Activated naive CD4-positive, alpha-beta T cell treated with anti-CD3 and anti-CD28 coated beads, Interleukin-2, amount 10 ng/mL, durations not matched to agents 7 days and 5 days (primary cell): ENCODE results near the gene GREB1.

Experiments used
- CTCF ChIA-PET: fragments of 350-600 bp; sonication (Branson Sonifier 250); formaldehyde crosslinking; loops from one replicate; lab custom pipeline; 2021; ENCODE audit warnings: antibody characterized with exemption; lab: Charles Lee
- DNase-seq: peaks from one replicate; pipeline ENCODE4 v3.0.0-alpha.2; 2020
- H3K27ac Mint-ChIP-seq: one replicate; pipeline ENCODE4 v1.8.0; 2021; ENCODE audit warnings: mild to moderate bottlenecking, moderate library complexity, mixed read lengths
- H3K27me3 Mint-ChIP-seq: one replicate; pipeline ENCODE4 v1.8.0; 2021; ENCODE audit warnings: mild to moderate bottlenecking, mixed read lengths
- H3K36me3 Mint-ChIP-seq: one replicate; pipeline ENCODE4 v1.8.0; 2021; ENCODE audit warnings: mixed read lengths
- H3K4me1 Mint-ChIP-seq: one replicate; pipeline ENCODE4 v1.8.0; 2021; ENCODE audit warnings: mixed read lengths
- H3K4me3 Mint-ChIP-seq: one replicate; pipeline ENCODE4 v1.8.0; 2021; ENCODE audit warnings: mild to moderate bottlenecking, moderate library complexity, mixed read lengths
- H3K9me3 Mint-ChIP-seq: one replicate; pipeline ENCODE4 v1.8.0; 2021; ENCODE audit warnings: mixed read lengths

Gene GREB1

GRCh38 chr2:11592671-11593574, 59.1 kb downstream of the GREB1 start:
- Mint-ChIP-seq H3K27ac (no peak overlapping the region), H3K4me3 (no peak overlapping the region), H3K27me3 (no peaks in the 10 kb centered on the region), H3K9me3 (no peaks in the 10 kb centered on the region), H3K36me3 (no peaks in the 10 kb centered on the region), H3K4me1 (no peaks in the 10 kb centered on the region)
- no peak for DNase-seq
- CTCF ChIA-PET: interaction anchor here (0.9 kb wide), 1 partner anchor 9 kb away, joined by 5 read pairs; no protein-coding TSS in a partner anchor

- H3K27ac Mint-ChIP-seq: no peak overlapping the region
- no peaks in the 10 kb centered on the region for H3K36me3 Mint-ChIP-seq
- H3K27me3 Mint-ChIP-seq: no peaks in the 10 kb centered on the region
- no peak for DNase-seq
- H3K9me3 Mint-ChIP-seq: no peaks in the 10 kb centered on the region
- no peak overlapping the region for H3K4me3 Mint-ChIP-seq
- CTCF ChIA-PET: no interaction called here
- no peaks in the 10 kb centered on the region for H3K4me1 Mint-ChIP-seq
Observed at GRCh38 chr2:11596801-11597200, 63.0 kb downstream of the GREB1 start.

GRCh38 chr2:11597538-11598225, 63.8 kb downstream of the GREB1 start:
- no peak for DNase-seq
- Mint-ChIP-seq H3K4me3 (no peak overlapping the region), H3K27me3 (no peaks in the 10 kb centered on the region), H3K4me1 (no peaks in the 10 kb centered on the region), H3K9me3 (no peaks in the 10 kb centered on the region), H3K36me3 (no peaks in the 10 kb centered on the region), H3K27ac (no peak overlapping the region)
- CTCF ChIA-PET: interaction anchor here (1.2 kb wide), 1 partner anchor 15 kb away, joined by 4 read pairs; no protein-coding TSS in a partner anchor

GRCh38 chr2:11598228-11598731, 64.4 kb downstream of the GREB1 start:
- H3K9me3 Mint-ChIP-seq: no peaks in the 10 kb centered on the region
- CTCF ChIA-PET: interaction anchor here (1.2 kb wide), 1 partner anchor 16 kb away, joined by 4 read pairs; no protein-coding TSS in a partner anchor
- H3K27me3 Mint-ChIP-seq: no peaks in the 10 kb centered on the region
- H3K4me3 Mint-ChIP-seq: no peak overlapping the region
- DNase-seq: no peak
- no peak overlapping the region for H3K27ac Mint-ChIP-seq
- H3K4me1 Mint-ChIP-seq: no peaks in the 10 kb centered on the region
- no peaks in the 10 kb centered on the region for H3K36me3 Mint-ChIP-seq

- DNase-seq: no peak
- no peaks in the 10 kb centered on the region for H3K36me3 Mint-ChIP-seq
- H3K9me3 Mint-ChIP-seq: no peaks in the 10 kb centered on the region
- H3K27me3 Mint-ChIP-seq: no peaks in the 10 kb centered on the region
- H3K27ac Mint-ChIP-seq: no peak overlapping the region
- CTCF ChIA-PET: interaction anchor here (0.7 to 1.6 kb wide), 2 partner anchors 11 to 22 kb away, joined by 3 to 5 read pairs; no protein-coding TSS in a partner anchor
- no peak overlapping the region for H3K4me3 Mint-ChIP-seq
- no peaks in the 10 kb centered on the region for H3K4me1 Mint-ChIP-seq
Observed at GRCh38 chr2:11602563-11603204, 68.8 kb downstream of the GREB1 start.

GRCh38 chr2:11610624-11611242, 76.9 kb downstream of the GREB1 start:
- Mint-ChIP-seq H3K27me3 (no peaks in the 10 kb centered on the region), H3K27ac (no peak overlapping the region), H3K4me1 (no peaks in the 10 kb centered on the region), H3K36me3 (no peaks in the 10 kb centered on the region), H3K9me3 (no peaks in the 10 kb centered on the region), H3K4me3 (no peak overlapping the region)
- CTCF ChIA-PET: interaction anchor here (0.9 kb wide), 1 partner anchor 72 kb away, joined by 3 read pairs; no protein-coding TSS in a partner anchor
- no peak for DNase-seq

GRCh38 chr2:11611251-11611650, 77.4 kb downstream of the GREB1 start:
- Mint-ChIP-seq H3K27ac (no peak overlapping the region), H3K4me3 (no peak overlapping the region), H3K4me1 (no peaks in the 10 kb centered on the region), H3K27me3 (no peaks in the 10 kb centered on the region), H3K9me3 (no peaks in the 10 kb centered on the region), H3K36me3 (no peaks in the 10 kb centered on the region)
- no peak for DNase-seq
- CTCF ChIA-PET: no interaction called here

GRCh38 chr2:11612553-11613215, 78.8 kb downstream of the GREB1 start:
- H3K9me3 Mint-ChIP-seq: no peaks in the 10 kb centered on the region
- H3K27ac Mint-ChIP-seq: no peak overlapping the region
- CTCF ChIA-PET: no interaction called here

GRCh38 chr2:11613297-11613696, 79.5 kb downstream of the GREB1 start:
- no peaks in the 10 kb centered on the region for H3K4me1 Mint-ChIP-seq
- H3K9me3 Mint-ChIP-seq: no peaks in the 10 kb centered on the region
- CTCF ChIA-PET: no interaction called here
- DNase-seq: no peak
- H3K27me3 Mint-ChIP-seq: no peaks in the 10 kb centered on the region
- no peaks in the 10 kb centered on the region for H3K36me3 Mint-ChIP-seq
- no peak overlapping the region for H3K4me3 Mint-ChIP-seq
- H3K27ac Mint-ChIP-seq: no peak overlapping the region

More at GRCh38 chr2:11612553-11613215, 78.8 kb downstream of the GREB1 start:
- H3K4me3 Mint-ChIP-seq: no peak overlapping the region
- no peak for DNase-seq
- no peaks in the 10 kb centered on the region for H3K4me1 Mint-ChIP-seq
- no peaks in the 10 kb centered on the region for H3K27me3 Mint-ChIP-seq
- no peaks in the 10 kb centered on the region for H3K36me3 Mint-ChIP-seq

GRCh38 chr2:11615209-11615608, 81.4 kb downstream of the GREB1 start:
- no peaks in the 10 kb centered on the region for H3K9me3 Mint-ChIP-seq
- no peak for DNase-seq
- CTCF ChIA-PET: no interaction called here
- H3K4me3 Mint-ChIP-seq: no peak overlapping the region
- no peaks in the 10 kb centered on the region for H3K36me3 Mint-ChIP-seq
- no peaks in the 10 kb centered on the region for H3K27me3 Mint-ChIP-seq
- no peak overlapping the region for H3K27ac Mint-ChIP-seq
- no peaks in the 10 kb centered on the region for H3K4me1 Mint-ChIP-seq

GRCh38 chr2:11616097-11616687, 82.3 kb downstream of the GREB1 start:
- Mint-ChIP-seq H3K4me1 (no peaks in the 10 kb centered on the region), H3K27me3 (no peaks in the 10 kb centered on the region), H3K36me3 (no peaks in the 10 kb centered on the region), H3K27ac (no peak overlapping the region), H3K4me3 (no peak overlapping the region), H3K9me3 (no peaks in the 10 kb centered on the region)
- no peak for DNase-seq
- CTCF ChIA-PET: no interaction called here

GRCh38 chr2:11616851-11617415, 83.1 kb downstream of the GREB1 start:
- Mint-ChIP-seq H3K36me3 (no peaks in the 10 kb centered on the region), H3K27me3 (no peaks in the 10 kb centered on the region), H3K4me3 (no peak overlapping the region), H3K4me1 (no peaks in the 10 kb centered on the region), H3K9me3 (no peaks in the 10 kb centered on the region), H3K27ac (no peak overlapping the region)
- CTCF ChIA-PET: no interaction called here
- no peak for DNase-seq

GRCh38 chr2:11617527-11617926, 83.7 kb downstream of the GREB1 start:
- CTCF ChIA-PET: interaction anchor here (0.6 kb wide), 1 partner anchor 387 kb away, joined by 3 read pairs; no protein-coding TSS in a partner anchor
- DNase-seq: no peak
- Mint-ChIP-seq H3K9me3 (no peaks in the 10 kb centered on the region), H3K27me3 (no peaks in the 10 kb centered on the region), H3K27ac (no peak overlapping the region), H3K4me3 (no peak overlapping the region), H3K36me3 (no peaks in the 10 kb centered on the region), H3K4me1 (no peaks in the 10 kb centered on the region)
